H9 (cell line): ENCODE results near the gene CHML. TPM values are rescaled to one million over a fixed set of nuclear protein-coding genes. Genes with fewer than 3 reads are reported as not detected.

ENCODE experiments used
- DNase-seq: peaks from one replicate; pipeline ENCODE4 v3.0.0-alpha.2; 2017
- H2AFZ ChIP-seq: one replicate; pipeline ENCODE4 v1.6.1; 2013; ENCODE audit warnings: mild to moderate bottlenecking, low read length, control low read depth, moderate library complexity
- H2AK5ac ChIP-seq: 2 replicates; pipeline ENCODE4 v1.6.1; 2013; ENCODE audit warnings: low read length, control low read depth, mixed read lengths; ENCODE audit not compliant: insufficient read length
- H2BK120ac ChIP-seq: one replicate; pipeline ENCODE4 v1.6.1; 2013; ENCODE audit warnings: low read depth, mild to moderate bottlenecking, low read length, control low read depth, inconsistent platforms; ENCODE audit not compliant: poor library complexity, severe bottlenecking
- H2BK12ac ChIP-seq: 2 replicates; pipeline ENCODE4 v1.6.1; 2013; ENCODE audit warnings: low read length, control low read depth, mixed read lengths, low read depth; ENCODE audit not compliant: insufficient read length
- H2BK15ac ChIP-seq: 2 replicates; pipeline ENCODE4 v1.6.1; 2013; ENCODE audit warnings: low read depth, low read length, control low read depth
- H2BK20ac ChIP-seq: one replicate; pipeline ENCODE4 v1.6.1; 2013; ENCODE audit warnings: low read depth, mild to moderate bottlenecking, low read length, control low read depth, inconsistent platforms; ENCODE audit not compliant: poor library complexity, severe bottlenecking
- H2BK5ac ChIP-seq: 2 replicates; pipeline ENCODE4 v1.6.1; 2013; ENCODE audit warnings: low read length, control low read depth, mixed read lengths; ENCODE audit not compliant: insufficient read length
- H3K14ac ChIP-seq: 2 replicates; pipeline ENCODE4 v1.6.1; 2013; ENCODE audit warnings: low read length, control low read depth; ENCODE audit not compliant: insufficient read depth
- H3K18ac ChIP-seq: 2 replicates; pipeline ENCODE4 v1.6.1; 2013; ENCODE audit warnings: low read depth, mild to moderate bottlenecking, mixed read lengths, low read length, control low read depth; ENCODE audit not compliant: insufficient read length
- H3K23ac ChIP-seq: 2 replicates; pipeline ENCODE4 v1.6.1; 2013; ENCODE audit warnings: low read length, control low read depth, mixed read lengths, low read depth; ENCODE audit not compliant: insufficient read length
- H3K23me2 ChIP-seq: 2 replicates; pipeline ENCODE4 v1.6.1; 2013; ENCODE audit warnings: low read depth, mild to moderate bottlenecking, mixed read lengths, low read length, control low read depth; ENCODE audit not compliant: insufficient read length, poor library complexity, severe bottlenecking
- H3K27ac ChIP-seq: 2 replicates; pipeline ENCODE4 v1.5.1; 2013; ENCODE audit warnings: low read length, control low read depth, mixed read lengths, low read depth; ENCODE audit not compliant: insufficient read length
- H3K27me3 ChIP-seq: 2 replicates; pipeline ENCODE4 v1.6.1; 2013; ENCODE audit warnings: low read length, control low read depth, inconsistent platforms; ENCODE audit not compliant: insufficient read depth
- H3K4ac ChIP-seq: 2 replicates; pipeline ENCODE4 v1.6.1; 2013; ENCODE audit warnings: low read depth, mild to moderate bottlenecking, control low read depth, inconsistent platforms, low read length, moderate library complexity
- H3K4me1 ChIP-seq: 2 replicates; pipeline ENCODE4 v1.6.1; 2013; ENCODE audit warnings: low read length, control low read depth, inconsistent platforms; ENCODE audit not compliant: insufficient read depth
- H3K4me2 ChIP-seq: 2 replicates; pipeline ENCODE4 v1.6.1; 2013; ENCODE audit warnings: low read length, control low read depth, mixed read lengths; ENCODE audit not compliant: insufficient read length, insufficient read depth
- H3K56ac ChIP-seq: 2 replicates; pipeline ENCODE4 v1.6.1; 2013; ENCODE audit warnings: low read depth, mild to moderate bottlenecking, mixed read lengths, low read length, control low read depth; ENCODE audit not compliant: insufficient read length
- H3K79me1 ChIP-seq: 2 replicates; pipeline ENCODE4 v1.6.1; 2013; ENCODE audit warnings: low read depth, mild to moderate bottlenecking, moderate library complexity, low read length, control low read depth, inconsistent platforms; ENCODE audit not compliant: insufficient read depth, poor library complexity, severe bottlenecking
- H3K79me2 ChIP-seq: 2 replicates; pipeline ENCODE4 v1.6.1; 2013; ENCODE audit warnings: low read length, control low read depth, inconsistent platforms; ENCODE audit not compliant: insufficient read depth
- H3K9ac ChIP-seq: 2 replicates; pipeline ENCODE4 v1.6.1; 2013; ENCODE audit warnings: low read length, control low read depth, mixed read lengths; ENCODE audit not compliant: insufficient read length; ENCODE audit errors: extremely low read depth
- H3K9me3 ChIP-seq: one replicate; pipeline ENCODE4 v1.6.1; 2013; ENCODE audit warnings: low read depth, low read length, inconsistent platforms; ENCODE audit not compliant: control insufficient read depth
- H3T11ph ChIP-seq: one replicate; pipeline ENCODE4 v1.6.1; 2013; ENCODE audit warnings: mild to moderate bottlenecking, low read length, control low read depth, inconsistent platforms
- H4K20me1 ChIP-seq: one replicate; pipeline ENCODE4 v1.6.1; 2013; ENCODE audit not compliant: control insufficient read depth, insufficient read length, insufficient read depth
- H4K5ac ChIP-seq: 2 replicates; pipeline ENCODE4 v1.6.1; 2013; ENCODE audit warnings: low read depth, mild to moderate bottlenecking, mixed read lengths, low read length, control low read depth; ENCODE audit not compliant: insufficient read length
- H4K8ac ChIP-seq: replicated peaks from 2 replicates; pipeline ENCODE4 v1.6.1; 2013; ENCODE audit warnings: low read length, control low read depth, mixed read lengths, low read depth; ENCODE audit not compliant: insufficient read length
- H4K91ac ChIP-seq: 2 replicates; pipeline ENCODE4 v1.6.1; 2013; ENCODE audit warnings: low read depth, mild to moderate bottlenecking, moderate library complexity, mixed read lengths, low read length, control low read depth; ENCODE audit not compliant: insufficient read length
- H3K27ac Mint-ChIP-seq, 3 experiments: 2 replicates in 2 of 3; 3 replicates in 1 of 3; pipeline ENCODE4 v1.8.0; 2020 to 2021; ENCODE audit warnings: mixed read lengths in 3 of 3, mild to moderate bottlenecking in 1 of 3, moderate library complexity in 1 of 3
- H3K27me3 Mint-ChIP-seq: 2 replicates; pipeline ENCODE4 v1.8.0; 2021; ENCODE audit warnings: low read depth, mild to moderate bottlenecking, moderate library complexity, mixed read lengths
- H3K36me3 Mint-ChIP-seq, 3 experiments: 2 replicates in 2 of 3; 3 replicates in 1 of 3; pipeline ENCODE4 v1.8.0; 2020 to 2021; ENCODE audit warnings: low read depth in 3 of 3, mixed read lengths in 3 of 3; ENCODE audit not compliant: insufficient read depth in 1 of 3
- H3K4me1 Mint-ChIP-seq, 2 experiments: 2 replicates each; pipeline ENCODE4 v1.8.0; 2020; ENCODE audit warnings: mixed read lengths in 2 of 2
- H3K4me3 Mint-ChIP-seq, 2 experiments: 2 replicates in 1 of 2; 3 replicates in 1 of 2; pipeline ENCODE4 v1.8.0; 2020 to 2021; ENCODE audit warnings: mild to moderate bottlenecking in 2 of 2, mixed read lengths in 2 of 2, moderate library complexity in 1 of 2
- H3K9me3 Mint-ChIP-seq, 2 experiments: 2 replicates in 1 of 2; 3 replicates in 1 of 2; pipeline ENCODE4 v1.8.0; 2020; ENCODE audit warnings: mild to moderate bottlenecking in 2 of 2, mixed read lengths in 2 of 2, moderate library complexity in 1 of 2
- WGBS: extraction: QIAGEN DNeasy Blood & Tissue Kit; methylation state at CpG from one replicate; pipeline ENCODE4 v1.1.7; 2013; ENCODE audit warnings: missing lambda C conversion rate, low lambda C conversion rate, mixed read lengths; ENCODE audit not compliant: insufficient read length; ENCODE audit errors: extremely low coverage; 5-methylcytosine and 5-hydroxymethylcytosine counted together
- total RNA-seq: library from RNA; stranded (reverse); gene quantifications from 2 replicates; pipeline ENCODE4 v1.2.1, GENCODE V29; 2021
- TF ChIP-seq, protein P1 (sequence below): fragments of 200-600 bp; sonication (generic); conservative IDR thresholded peaks from 3 replicates; pipeline ENCODE4 v1.8.0; 2021; ENCODE audit warnings: antibody characterized with exemption, mild to moderate bottlenecking

CHML gene
- total RNA-seq, 1 experiment from 2014 or later, result 45.7 TPM

DNA sequence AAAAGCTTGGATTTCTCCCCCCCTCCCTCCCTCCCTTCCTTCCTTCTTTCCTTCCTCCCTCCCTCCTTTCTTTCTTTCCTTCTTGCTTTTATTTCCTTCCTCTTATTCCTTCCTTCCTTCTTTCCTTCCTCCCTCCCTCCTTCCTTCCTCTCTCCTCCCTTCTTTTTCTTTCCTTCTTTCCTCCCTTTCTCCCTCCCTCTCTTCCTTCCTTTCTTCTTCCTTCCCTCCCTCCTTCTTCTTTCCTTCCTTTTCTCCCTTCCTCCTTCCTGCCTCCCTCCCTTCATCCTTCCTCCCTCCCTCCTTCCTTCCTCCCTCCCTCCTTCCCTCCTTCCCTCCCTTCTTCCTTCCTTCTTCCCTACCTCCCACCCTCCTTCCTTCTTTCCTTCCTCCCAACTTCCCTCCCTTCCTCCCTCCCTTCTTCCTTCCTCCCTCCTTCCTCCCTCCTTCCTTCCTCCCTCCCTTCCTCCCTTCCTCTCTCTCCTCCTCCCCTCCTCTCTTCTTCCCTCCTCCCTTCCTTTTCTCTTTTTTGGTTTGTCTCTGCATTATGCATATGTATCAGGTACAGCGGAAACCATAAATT lies 34.7 kb upstream of the CHML start:
- no peak for DNase-seq
- whole genome bisulfite sequencing, result no CpG with 5 or more reads among the region's 1 CpG
- no peaks in the 10 kb centered on the region for H3K9me3 Mint-ChIP-seq
- Histone ChIP-seq H3K56ac (no peak overlapping the region), H4K20me1 (no peaks in the 10 kb centered on the region), H3K27me3 (no peaks in the 10 kb centered on the region), H4K8ac (no peak overlapping the region), H3K27ac (no peak overlapping the region), H3K79me2 (no peaks in the 10 kb centered on the region), H2AFZ (no peak overlapping the region), H3K79me1 (no peaks in the 10 kb centered on the region), H4K91ac (no peak overlapping the region), H3T11ph (no peak overlapping the region), H2AK5ac (no peak overlapping the region), H3K4ac (no peak overlapping the region), H2BK120ac (no peak overlapping the region), H3K9me3 (no peaks in the 10 kb centered on the region), H2BK15ac (no peak overlapping the region), H3K9ac (no peak overlapping the region), H2BK12ac (no peak overlapping the region), H3K14ac (no peak overlapping the region), H3K4me1 (no peaks in the 10 kb centered on the region; the same call in 1 of the 2 replicates), H2BK20ac (no peak overlapping the region), H3K18ac (no peak overlapping the region), H3K4me2 (no peak overlapping the region), H4K5ac (no peak overlapping the region), H3K23ac (no peak overlapping the region), H3K23me2 (no peaks in the 10 kb centered on the region), H2BK5ac (no peak overlapping the region)
- H3K27ac Mint-ChIP-seq, result no peak overlapping the region
- TF ChIP-seq, protein P1, sequence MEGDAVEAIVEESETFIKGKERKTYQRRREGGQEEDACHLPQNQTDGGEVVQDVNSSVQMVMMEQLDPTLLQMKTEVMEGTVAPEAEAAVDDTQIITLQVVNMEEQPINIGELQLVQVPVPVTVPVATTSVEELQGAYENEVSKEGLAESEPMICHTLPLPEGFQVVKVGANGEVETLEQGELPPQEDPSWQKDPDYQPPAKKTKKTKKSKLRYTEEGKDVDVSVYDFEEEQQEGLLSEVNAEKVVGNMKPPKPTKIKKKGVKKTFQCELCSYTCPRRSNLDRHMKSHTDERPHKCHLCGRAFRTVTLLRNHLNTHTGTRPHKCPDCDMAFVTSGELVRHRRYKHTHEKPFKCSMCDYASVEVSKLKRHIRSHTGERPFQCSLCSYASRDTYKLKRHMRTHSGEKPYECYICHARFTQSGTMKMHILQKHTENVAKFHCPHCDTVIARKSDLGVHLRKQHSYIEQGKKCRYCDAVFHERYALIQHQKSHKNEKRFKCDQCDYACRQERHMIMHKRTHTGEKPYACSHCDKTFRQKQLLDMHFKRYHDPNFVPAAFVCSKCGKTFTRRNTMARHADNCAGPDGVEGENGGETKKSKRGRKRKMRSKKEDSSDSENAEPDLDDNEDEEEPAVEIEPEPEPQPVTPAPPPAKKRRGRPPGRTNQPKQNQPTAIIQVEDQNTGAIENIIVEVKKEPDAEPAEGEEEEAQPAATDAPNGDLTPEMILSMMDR, result no peak
- no peaks in the 10 kb centered on the region for H3K36me3 Mint-ChIP-seq
- no peak overlapping the region; a peak in 1 of 5 replicates for H3K4me3 Mint-ChIP-seq
- peaks cover 2% of the 10 kb centered on the region; the same call in 1 of the 2 replicates for H3K27me3 Mint-ChIP-seq
- H3K4me1 Mint-ChIP-seq, result peaks cover 5 to 6% of the 10 kb centered on the region in 2 experiments
